SK-MEL-5 (cell line): ENCODE data around the gene GRAMD1B. TPM values are rescaled to one million over a fixed set of nuclear protein-coding genes. Genes with fewer than 3 reads are reported as not detected.
"Not testable (repeated sequence)": the region's sequence is repeated elsewhere in the genome, so short reads cannot be mapped to it uniquely, and the experiment has no call there.

Experiments used
- DNase-seq: peaks from one replicate; pipeline ENCODE4 v3.0.0-alpha.2; 2016; ENCODE audit warnings: low read depth, low spot score
- in situ Hi-C: cut with HindIII; loops from 2 replicates; pipeline ENCODE4 v1.10.0; 2016; ENCODE audit warnings: low sequenced_read_pairs, high pct_unique_total_duplicates, low pct_unique_long_range_greater_than_20kb
- total RNA-seq: library from RNA; depleted of rRNA; stranded (reverse); fragments of >200 nt; shearing (Covaris generic); gene quantifications from 2 replicates; pipeline ENCODE4 v1.2.3, GENCODE V29; 2014

GRAMD1B gene
- total RNA-seq, 1 experiment from 2014 or later: 721 TPM

GRCh38 chr11:123517559-123518364, 87.7 kb downstream of the GRAMD1B start:
- no peak for DNase-seq
- in situ Hi-C loops: no loop called here

- in situ Hi-C loops: no loop called here
- DNase-seq: no peak
These were observed 88.5 kb downstream of the GRAMD1B start for GRCh38 chr11:123518496-123519054.

GRCh38 chr11:123519055-123519796, 89.2 kb downstream of the GRAMD1B start:
- DNase-seq: no peak
- in situ Hi-C loops: no loop called here

GRCh38 chr11:123519797-123520193, 89.7 kb downstream of the GRAMD1B start:
- in situ Hi-C loops: no loop called here
- DNase-seq: no peak

- in situ Hi-C loops, DNase-seq: not testable (repeated sequence)
These were observed 90.4 kb downstream of the GRAMD1B start for GRCh38 chr11:123520476-123520875.

- no peak for DNase-seq
- in situ Hi-C loops: no loop called here
These were observed 90.9 kb downstream of the GRAMD1B start for GRCh38 chr11:123521001-123521400.

DNA sequence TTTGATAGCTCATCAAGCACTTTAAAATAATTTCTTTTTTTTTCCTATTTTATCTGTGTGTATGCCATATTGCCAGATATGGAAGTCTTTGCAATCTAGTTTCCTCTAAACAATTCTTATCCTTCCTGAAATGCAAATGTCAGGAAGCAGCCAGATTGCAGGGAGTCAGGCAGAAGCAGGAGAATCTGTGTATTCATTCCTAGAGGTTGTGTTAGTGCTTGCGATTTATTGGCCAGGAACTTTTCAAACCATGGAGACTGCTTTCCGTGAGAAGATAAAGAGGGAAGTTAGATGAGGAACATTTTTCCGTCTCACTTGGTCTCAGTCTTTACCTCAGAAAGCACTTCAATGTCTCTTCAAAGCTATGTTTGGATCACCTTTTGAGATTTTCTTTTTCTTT, 91.9 kb downstream of the GRAMD1B start:
- in situ Hi-C loops: no loop called here
- no peak for DNase-seq

- in situ Hi-C loops: no loop called here
- peak; percentile 53 for DNase-seq
These were observed 93.5 kb downstream of the GRAMD1B start for GRCh38 chr11:123523539-123523938.

DNA sequence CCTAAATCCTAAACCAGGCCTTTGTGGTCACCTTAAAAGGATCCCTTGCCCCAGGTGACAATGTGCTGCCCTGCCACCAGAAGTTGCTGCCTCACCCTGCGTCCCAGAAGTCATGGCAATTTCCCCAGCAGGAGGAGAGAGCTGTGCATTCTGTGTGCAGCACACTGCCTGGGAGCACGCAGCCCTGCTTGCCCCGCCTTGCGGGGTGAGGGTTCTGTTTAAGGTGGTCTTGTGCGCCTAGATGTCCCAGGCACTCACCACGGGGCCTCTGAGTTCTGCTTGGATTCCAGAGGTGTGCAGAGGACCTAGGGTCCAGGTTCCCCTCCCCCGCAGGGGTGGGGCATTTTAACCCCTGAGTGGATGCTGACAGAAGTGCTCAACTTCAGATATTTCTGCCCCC, 95.0 kb downstream of the GRAMD1B start:
- in situ Hi-C loops: no loop called here
- no peak for DNase-seq

DNA sequence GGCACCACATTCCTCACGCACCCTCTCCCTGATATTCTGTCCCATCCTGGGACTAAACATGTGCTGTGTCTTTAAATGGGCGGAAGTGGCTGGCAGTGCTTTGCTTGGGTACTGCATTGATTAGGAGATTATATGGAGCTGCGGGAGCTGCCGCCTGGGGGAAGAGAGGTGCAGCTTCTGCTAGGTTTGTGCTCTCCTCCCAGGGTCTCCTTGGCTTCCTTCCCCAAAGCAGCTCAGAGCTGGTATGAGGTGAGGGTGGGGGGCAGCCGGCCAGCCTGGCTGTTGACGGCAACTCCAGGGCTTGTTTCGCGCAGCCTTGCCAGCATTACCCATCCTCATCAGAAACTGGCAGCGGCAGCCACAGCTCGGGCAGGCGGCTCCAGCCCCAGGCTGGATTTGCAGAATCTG, 95.4 kb downstream of the GRAMD1B start:
- no peak for DNase-seq
- in situ Hi-C loops: no loop called here

- in situ Hi-C loops: no loop called here
- DNase-seq: no peak
These were observed 96.1 kb downstream of the GRAMD1B start for GRCh38 chr11:123526027-123526805.

- in situ Hi-C loops: no loop called here
- no peak for DNase-seq
These were observed 96.8 kb downstream of the GRAMD1B start for GRCh38 chr11:123526918-123527317.

DNA sequence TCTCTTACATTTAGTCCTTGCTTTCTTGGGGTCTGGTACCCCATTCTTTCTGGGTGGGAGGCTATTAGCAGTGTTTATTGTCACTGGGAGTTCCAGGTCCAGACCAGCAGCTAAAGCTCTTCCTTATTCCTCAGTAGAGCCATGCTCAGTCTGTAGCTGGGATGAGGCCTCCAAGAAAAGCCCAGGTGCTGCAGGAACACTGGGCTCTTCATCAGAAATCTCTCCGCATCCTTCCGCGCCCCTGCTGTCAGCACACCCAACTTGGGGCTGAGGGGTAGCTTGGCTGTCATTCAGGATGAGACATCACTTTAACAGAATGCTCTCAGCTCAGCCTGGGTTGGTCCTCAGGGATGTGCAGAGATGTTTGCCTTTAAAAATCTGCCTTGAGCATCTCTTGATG, 97.5 kb downstream of the GRAMD1B start:
- in situ Hi-C loops: no loop called here

GRCh38 chr11:123527947-123528346, 97.9 kb downstream of the GRAMD1B start:
- no peak for DNase-seq
- in situ Hi-C loops: no loop called here

More for the DNA sequence above, 97.5 kb downstream of the GRAMD1B start:
- no peak for DNase-seq

GRCh38 chr11:123531325-123531724, 101.3 kb downstream of the GRAMD1B start:
- in situ Hi-C loops: no loop called here
- no peak for DNase-seq

GRCh38 chr11:123532131-123532530, 102.1 kb downstream of the GRAMD1B start:
- in situ Hi-C loops: no loop called here
- DNase-seq: peak; percentile 87

DNA sequence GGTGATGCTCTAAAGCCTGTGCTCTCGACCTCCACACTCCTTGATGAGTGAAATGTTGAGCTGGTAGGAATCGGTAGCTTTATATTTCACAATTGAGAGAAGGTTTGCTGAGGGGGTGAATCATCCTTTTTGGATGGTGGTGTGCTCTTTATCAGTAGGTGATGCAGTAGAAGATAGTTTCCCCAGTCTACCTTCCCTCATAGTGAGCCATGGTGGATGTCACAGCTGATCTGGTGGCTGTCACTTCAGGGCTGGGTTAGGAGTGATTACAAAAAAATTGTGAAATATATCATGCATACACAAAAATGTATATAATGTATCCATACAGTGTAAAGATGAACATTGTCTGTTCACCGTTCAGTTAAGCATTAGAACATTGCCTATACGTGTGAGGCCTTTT, 105.3 kb downstream of the GRAMD1B start:
- in situ Hi-C loops: no loop called here
- DNase-seq: no peak
